Parathyroid adenoma (tissue), 2 donors: ENCODE results near the gene NODAL.
A peak's percentile ranks its signal among the peaks of the same experiment; 100 is the strongest.

Source experiments
- H2AFZ ChIP-seq: fragments of 300-600 bp; sonication (generic); one replicate; pipeline ENCODE4 v1.7.0; 2017; ENCODE audit warnings: antibody characterized with exemption, mild to moderate bottlenecking
- H3K27ac ChIP-seq: fragments of 300-600 bp; sonication (generic); one replicate; pipeline ENCODE4 v1.7.0; 2017
- H3K27me3 ChIP-seq: fragments of 300-600 bp; sonication (generic); one replicate; pipeline ENCODE4 v1.7.0; 2017; ENCODE audit warnings: low read length; ENCODE audit not compliant: control insufficient read depth, insufficient read depth
- H3K36me3 ChIP-seq: fragments of 300-600 bp; sonication (generic); one replicate; pipeline ENCODE4 v1.7.0; 2017; ENCODE audit warnings: low read length; ENCODE audit not compliant: control insufficient read depth, insufficient read depth
- H3K4me1 ChIP-seq: fragments of 300-600 bp; sonication (generic); one replicate; pipeline ENCODE4 v1.7.0; 2017; ENCODE audit warnings: control low read depth
- H3K4me2 ChIP-seq: fragments of 300-600 bp; sonication (generic); one replicate; pipeline ENCODE4 v1.7.0; 2017; ENCODE audit warnings: low read length
- H3K4me3 ChIP-seq: fragments of 300-600 bp; sonication (generic); one replicate; pipeline ENCODE4 v1.7.0; 2017; ENCODE audit warnings: low read depth, low read length
- H3K79me2 ChIP-seq: fragments of 300-600 bp; sonication (generic); one replicate; pipeline ENCODE4 v1.7.0; 2017; ENCODE audit warnings: control low read depth
- H3K9ac ChIP-seq: fragments of 300-600 bp; sonication (generic); one replicate; pipeline ENCODE4 v1.7.0; 2017; ENCODE audit warnings: mild to moderate bottlenecking
- H3K9me3 ChIP-seq: fragments of 300-600 bp; sonication (generic); one replicate; pipeline ENCODE4 v1.7.0; 2017; ENCODE audit warnings: low read length; ENCODE audit not compliant: control insufficient read depth
- CTCF ChIP-seq: fragments of 300-600 bp; sonication (generic); IDR thresholded peaks from one replicate; pipeline ENCODE4 v1.7.0; 2017; ENCODE audit warnings: antibody characterized with exemption, mild to moderate bottlenecking
- donor health status: primary hyperparathyroidism.

NODAL gene

GRCh38 chr10:70465278-70465677 lies 23.8 kb upstream of the NODAL start:
- H3K9me3 ChIP-seq = no peaks in the 10 kb centered on the region
- no peaks in the 10 kb centered on the region for H3K27me3 ChIP-seq
- no peak for TF ChIP-seq CTCF
- no peaks in the 10 kb centered on the region for H3K4me1 ChIP-seq
- H3K4me3 ChIP-seq = no peak overlapping the region
- no peak overlapping the region for H3K4me2 ChIP-seq
- no peaks in the 10 kb centered on the region for H3K36me3 ChIP-seq
- H3K27ac ChIP-seq = no peak overlapping the region
- no peak overlapping the region for H2AFZ ChIP-seq
- H3K79me2 ChIP-seq = no peaks in the 10 kb centered on the region
- H3K9ac ChIP-seq = no peak overlapping the region

GRCh38 chr10:70462349-70462984 lies 21.0 kb upstream of the NODAL start:
- H3K4me1 ChIP-seq = peaks cover 3% of the 10 kb centered on the region
- no peaks in the 10 kb centered on the region for H3K79me2 ChIP-seq
- H3K4me3 ChIP-seq = no peak overlapping the region
- TF ChIP-seq CTCF = no peak
- no peak overlapping the region for H2AFZ ChIP-seq
- no peak overlapping the region for H3K9ac ChIP-seq
- H3K27me3 ChIP-seq = no peaks in the 10 kb centered on the region
- no peak overlapping the region for H3K27ac ChIP-seq
- H3K4me2 ChIP-seq = no peak overlapping the region
- H3K36me3 ChIP-seq = no peaks in the 10 kb centered on the region
- H3K9me3 ChIP-seq = no peaks in the 10 kb centered on the region

- H3K4me1 ChIP-seq = peaks cover 3% of the 10 kb centered on the region
- H3K4me3 ChIP-seq = no peak overlapping the region
- H3K9me3 ChIP-seq = no peaks in the 10 kb centered on the region
- no peak overlapping the region for H2AFZ ChIP-seq
- no peaks in the 10 kb centered on the region for H3K79me2 ChIP-seq
- no peak overlapping the region for H3K27ac ChIP-seq
- peak; percentile 81 for TF ChIP-seq CTCF
- no peak overlapping the region for H3K4me2 ChIP-seq
- H3K27me3 ChIP-seq = no peaks in the 10 kb centered on the region
- H3K36me3 ChIP-seq = no peaks in the 10 kb centered on the region
- no peak overlapping the region for H3K9ac ChIP-seq
Measured at GRCh38 chr10:70461397-70462348, 20.2 kb upstream of the NODAL start.

- Histone ChIP-seq H3K27ac (no peak overlapping the region), H3K79me2 (no peaks in the 10 kb centered on the region), H3K9me3 (no peaks in the 10 kb centered on the region), H3K9ac (no peak overlapping the region), H3K27me3 (no peaks in the 10 kb centered on the region), H3K36me3 (no peaks in the 10 kb centered on the region), H3K4me2 (no peak overlapping the region), H2AFZ (no peak overlapping the region), H3K4me1 (peaks cover 3% of the 10 kb centered on the region), H3K4me3 (no peak overlapping the region)
- TF ChIP-seq CTCF = no peak
Measured at GRCh38 chr10:70459774-70460490, 18.5 kb upstream of the NODAL start.
